Measurements from ENCODE around the gene SRGAP1. TPM values are rescaled to one million over a fixed set of nuclear protein-coding genes. Genes with fewer than 3 reads are reported as not detected.

SRGAP1 gene
- total and polyA plus RNA-seq, 7 donors = 0.23 to 5.1 (median 1.5) TPM

- no peak for TF ChIP-seq CTCF (IDR thresholded peaks at IDR 0.05)
- DNase-seq (no peak), ATAC-seq (no peak)
- Histone ChIP-seq H3K4me1 (no peaks in the 10 kb centered on the region), H3K27ac (no peak overlapping the region), H3K27me3 (ENCODE audit: insufficient read depth in 3 of 3, low read length in 2 of 3) (no peaks in the 10 kb centered on the region), H3K9me3 (no peaks in the 10 kb centered on the region), H3K36me3 (ENCODE audit: insufficient read depth in 1 of 2, low read depth in 1 of 2) (no peaks in the 10 kb centered on the region), H3K4me3 (no peak overlapping the region)
- 69 to 73% (median 71%) methylated on average over 1 of the region's 1 CpG for WGBS, 3 donors
- intact Hi-C loops (cut with DNase I) = no loop called here
These were observed 175.2 kb downstream of the SRGAP1 start for GRCh38 chr12:64019654-64020053.

GRCh38 chr12:64025174-64025958 lies 180.9 kb downstream of the SRGAP1 start:
- no peaks in the 10 kb centered on the region for H3K9me3 ChIP-seq
- WGBS, 3 donors = 93 to 95% (median 94%) methylated on average over 9 of the region's 9 CpGs
- no peaks in the 10 kb centered on the region for H3K27me3 ChIP-seq (ENCODE audit: insufficient read depth in 3 of 3, low read length in 2 of 3)
- H3K4me3 ChIP-seq = no peak overlapping the region
- ATAC-seq (no peak), DNase-seq (no peak)
- intact Hi-C loops (cut with DNase I) = no loop called here
- no peak overlapping the region for H3K27ac ChIP-seq
- H3K4me1 ChIP-seq = no peaks in the 10 kb centered on the region
- TF ChIP-seq CTCF (IDR thresholded peaks at IDR 0.05) = no peak
- no peaks in the 10 kb centered on the region for H3K36me3 ChIP-seq (ENCODE audit: insufficient read depth in 1 of 2, low read depth in 1 of 2)

GRCh38 chr12:64027311-64027710 lies 182.8 kb downstream of the SRGAP1 start:
- no peaks in the 10 kb centered on the region for H3K27me3 ChIP-seq (ENCODE audit: insufficient read depth in 3 of 3, low read length in 2 of 3)
- H3K4me3 ChIP-seq = no peak overlapping the region
- no peaks in the 10 kb centered on the region for H3K9me3 ChIP-seq
- ATAC-seq = no peak
- DNase-seq = no peak
- WGBS, 3 donors = 59 to 77% (median 76%) methylated on average over 1 of the region's 1 CpG
- TF ChIP-seq CTCF (IDR thresholded peaks at IDR 0.05) = no peak
- intact Hi-C loops (cut with DNase I) = no loop called here
- H3K27ac ChIP-seq = no peak overlapping the region
- no peaks in the 10 kb centered on the region for H3K36me3 ChIP-seq (ENCODE audit: insufficient read depth in 1 of 2, low read depth in 1 of 2)
- H3K4me1 ChIP-seq = no peaks in the 10 kb centered on the region

GRCh38 chr12:64028541-64028940 lies 184.0 kb downstream of the SRGAP1 start:
- Histone ChIP-seq H3K4me3 (no peak overlapping the region), H3K27me3 (ENCODE audit: insufficient read depth in 3 of 3, low read length in 2 of 3) (no peaks in the 10 kb centered on the region), H3K36me3 (ENCODE audit: insufficient read depth in 1 of 2, low read depth in 1 of 2) (no peaks in the 10 kb centered on the region), H3K9me3 (no peaks in the 10 kb centered on the region), H3K4me1 (no peaks in the 10 kb centered on the region), H3K27ac (no peak overlapping the region)
- ATAC-seq (peak in 1 of 4 donors; percentile 16), DNase-seq (no peak)
- intact Hi-C loops (cut with DNase I) = no loop called here
- WGBS, 3 donors = 51 to 90% (median 84%) methylated on average over 5 of the region's 5 CpGs
- TF ChIP-seq CTCF (IDR thresholded peaks at IDR 0.05) = no peak
